ENCODE data around the gene ME3.

The ME3 gene

DNA sequence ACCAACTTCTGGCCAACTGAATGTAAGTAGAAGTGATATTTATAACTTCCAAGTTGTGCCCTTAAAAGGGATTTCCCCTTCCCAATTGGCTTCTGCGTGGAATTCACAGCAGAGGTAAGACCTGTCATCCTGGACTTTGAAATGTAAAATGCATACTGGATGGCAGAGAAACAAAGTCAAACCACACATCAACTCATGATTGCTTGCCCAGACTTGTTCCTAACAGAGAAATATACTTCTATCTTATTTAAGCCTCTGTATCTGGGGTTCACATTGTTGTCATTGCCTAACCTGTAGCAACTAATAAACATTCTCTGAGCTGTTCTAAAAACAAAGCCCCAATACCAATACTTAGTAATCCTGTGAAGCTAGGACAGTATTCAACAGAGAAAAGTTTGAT lies 6.2 kb downstream of the ME3 start:
- TF ChIP-seq FOXP2 (optimal IDR thresholded peaks at IDR 0.05; ENCODE audit: borderline replicate concordance, extremely low read depth, extremely low read length, insufficient read depth), result no peak
- no peak for TF ChIP-seq TAF1 (IDR thresholded peaks at IDR 0.05; ENCODE audit: borderline replicate concordance, insufficient read depth, low read length)
- TF ChIP-seq POLR2AphosphoS5 (IDR thresholded peaks at IDR 0.05; ENCODE audit: low read depth, low read length), result no peak
- TF ChIP-seq, protein P1, sequence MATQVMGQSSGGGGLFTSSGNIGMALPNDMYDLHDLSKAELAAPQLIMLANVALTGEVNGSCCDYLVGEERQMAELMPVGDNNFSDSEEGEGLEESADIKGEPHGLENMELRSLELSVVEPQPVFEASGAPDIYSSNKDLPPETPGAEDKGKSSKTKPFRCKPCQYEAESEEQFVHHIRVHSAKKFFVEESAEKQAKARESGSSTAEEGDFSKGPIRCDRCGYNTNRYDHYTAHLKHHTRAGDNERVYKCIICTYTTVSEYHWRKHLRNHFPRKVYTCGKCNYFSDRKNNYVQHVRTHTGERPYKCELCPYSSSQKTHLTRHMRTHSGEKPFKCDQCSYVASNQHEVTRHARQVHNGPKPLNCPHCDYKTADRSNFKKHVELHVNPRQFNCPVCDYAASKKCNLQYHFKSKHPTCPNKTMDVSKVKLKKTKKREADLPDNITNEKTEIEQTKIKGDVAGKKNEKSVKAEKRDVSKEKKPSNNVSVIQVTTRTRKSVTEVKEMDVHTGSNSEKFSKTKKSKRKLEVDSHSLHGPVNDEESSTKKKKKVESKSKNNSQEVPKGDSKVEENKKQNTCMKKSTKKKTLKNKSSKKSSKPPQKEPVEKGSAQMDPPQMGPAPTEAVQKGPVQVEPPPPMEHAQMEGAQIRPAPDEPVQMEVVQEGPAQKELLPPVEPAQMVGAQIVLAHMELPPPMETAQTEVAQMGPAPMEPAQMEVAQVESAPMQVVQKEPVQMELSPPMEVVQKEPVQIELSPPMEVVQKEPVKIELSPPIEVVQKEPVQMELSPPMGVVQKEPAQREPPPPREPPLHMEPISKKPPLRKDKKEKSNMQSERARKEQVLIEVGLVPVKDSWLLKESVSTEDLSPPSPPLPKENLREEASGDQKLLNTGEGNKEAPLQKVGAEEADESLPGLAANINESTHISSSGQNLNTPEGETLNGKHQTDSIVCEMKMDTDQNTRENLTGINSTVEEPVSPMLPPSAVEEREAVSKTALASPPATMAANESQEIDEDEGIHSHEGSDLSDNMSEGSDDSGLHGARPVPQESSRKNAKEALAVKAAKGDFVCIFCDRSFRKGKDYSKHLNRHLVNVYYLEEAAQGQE (IDR thresholded peaks at IDR 0.05; ENCODE audit: insufficient read depth in 1 of 2, low read depth in 2 of 2, low read length in 2 of 2), result no peak
- TF ChIP-seq SIN3A (IDR thresholded peaks at IDR 0.05; ENCODE audit: borderline replicate concordance, insufficient read depth, low read length), result no peak

DNA sequence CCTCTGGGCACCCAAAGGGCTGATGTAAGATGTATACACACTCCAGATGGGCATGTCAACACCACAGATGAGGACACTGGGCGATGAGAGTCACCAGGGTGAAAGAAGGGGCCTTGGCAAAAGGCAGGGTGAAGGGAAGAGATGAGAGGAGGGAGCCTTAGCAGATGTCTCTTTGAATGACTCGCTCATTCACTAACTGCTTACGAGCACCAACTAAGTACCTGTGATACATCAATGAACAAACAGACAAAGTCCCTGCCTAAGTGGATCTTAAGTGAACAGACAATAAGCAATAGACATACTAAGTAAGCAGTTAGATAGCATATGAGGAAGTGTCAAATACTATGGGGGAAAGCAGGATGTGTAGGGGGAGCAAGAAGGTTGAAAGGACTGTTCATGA lies 7.5 kb downstream of the ME3 start:
- TF ChIP-seq TAF1 (IDR thresholded peaks at IDR 0.05; ENCODE audit: borderline replicate concordance, insufficient read depth, low read length) (no peak), FOXP2 (optimal IDR thresholded peaks at IDR 0.05; ENCODE audit: borderline replicate concordance, extremely low read depth, extremely low read length, insufficient read depth) (no peak), SIN3A (IDR thresholded peaks at IDR 0.05; ENCODE audit: borderline replicate concordance, insufficient read depth, low read length) (no peak), POLR2AphosphoS5 (IDR thresholded peaks at IDR 0.05; ENCODE audit: low read depth, low read length) (no peak)
- TF ChIP-seq, protein P1 (IDR thresholded peaks at IDR 0.05; ENCODE audit: insufficient read depth in 1 of 2, low read depth in 2 of 2, low read length in 2 of 2), result no peak

- TF ChIP-seq TAF1 (IDR thresholded peaks at IDR 0.05; ENCODE audit: borderline replicate concordance, insufficient read depth, low read length) (no peak), FOXP2 (optimal IDR thresholded peaks at IDR 0.05; ENCODE audit: borderline replicate concordance, extremely low read depth, extremely low read length, insufficient read depth) (no peak), SIN3A (IDR thresholded peaks at IDR 0.05; ENCODE audit: borderline replicate concordance, insufficient read depth, low read length) (no peak), POLR2AphosphoS5 (IDR thresholded peaks at IDR 0.05; ENCODE audit: low read depth, low read length) (no peak)
- TF ChIP-seq, protein P1 (IDR thresholded peaks at IDR 0.05; ENCODE audit: insufficient read depth in 1 of 2, low read depth in 2 of 2, low read length in 2 of 2), result no peak
Observed at GRCh38 chr11:86663761-86664160, 8.7 kb downstream of the ME3 start.

GRCh38 chr11:86663291-86663690 lies 9.1 kb downstream of the ME3 start:
- no peak for TF ChIP-seq TAF1 (IDR thresholded peaks at IDR 0.05; ENCODE audit: borderline replicate concordance, insufficient read depth, low read length)
- no peak for TF ChIP-seq SIN3A (IDR thresholded peaks at IDR 0.05; ENCODE audit: borderline replicate concordance, insufficient read depth, low read length)

DNA sequence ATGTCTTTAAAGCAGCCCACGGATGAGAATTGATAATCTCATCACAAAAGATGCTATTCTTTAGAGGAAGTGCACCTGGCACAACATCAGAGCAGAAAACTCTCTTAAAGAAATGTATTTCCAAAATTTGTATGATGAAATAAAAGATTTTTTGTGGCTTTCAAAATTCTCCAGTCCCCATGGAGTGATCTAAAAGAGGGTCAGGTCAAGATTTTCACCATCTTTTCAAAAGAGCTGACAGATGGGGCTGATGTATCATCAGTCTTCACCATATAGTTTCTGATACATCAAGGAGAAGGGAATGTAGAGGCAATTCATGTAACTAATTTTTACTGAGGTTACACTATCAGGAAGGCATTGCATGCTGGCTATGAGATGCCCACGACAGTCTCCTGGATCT lies 11.7 kb downstream of the ME3 start:
- TF ChIP-seq TAF1 (IDR thresholded peaks at IDR 0.05; ENCODE audit: borderline replicate concordance, insufficient read depth, low read length) (no peak), FOXP2 (optimal IDR thresholded peaks at IDR 0.05; ENCODE audit: borderline replicate concordance, extremely low read depth, extremely low read length, insufficient read depth) (no peak), POLR2AphosphoS5 (IDR thresholded peaks at IDR 0.05; ENCODE audit: low read depth, low read length) (no peak), SIN3A (IDR thresholded peaks at IDR 0.05; ENCODE audit: borderline replicate concordance, insufficient read depth, low read length) (no peak)
- TF ChIP-seq, protein P1 (IDR thresholded peaks at IDR 0.05; ENCODE audit: insufficient read depth in 1 of 2, low read depth in 2 of 2, low read length in 2 of 2), result no peak

Data from PFSK-1 (cell line).